Fibroblast of villous mesenchyme (primary cell): ENCODE results near the gene CALR. TPM values are rescaled to one million over a fixed set of nuclear protein-coding genes. Genes with fewer than 3 reads are reported as not detected.
"Not testable (repeated sequence)": the region's sequence is repeated elsewhere in the genome, so short reads cannot be mapped to it uniquely, and the experiment has no call there.

Source experiments
- DNase-seq: peaks from one replicate; pipeline ENCODE4 v3.0.0-alpha.2; 2010; ENCODE audit warnings: low read depth
- H3K4me3 ChIP-seq: 2 replicates; pipeline ENCODE4 v1.5.1; 2011; ENCODE audit warnings: low read depth, mild to moderate bottlenecking, low read length
- total RNA-seq: library from RNA; depleted of rRNA; stranded (reverse); fragments of >200 nt; gene quantifications from 2 replicates; pipeline ENCODE4 v1.2.3, GENCODE V29; 2012
- TF ChIP-seq, protein P1 (sequence below): IDR thresholded peaks from 2 replicates; pipeline ENCODE4 v1.5.1; 2012; ENCODE audit warnings: low read depth, mild to moderate bottlenecking, low read length; ENCODE audit not compliant: insufficient read depth

The CALR gene
- total RNA-seq, 1 donor: 2,588 TPM

DNA sequence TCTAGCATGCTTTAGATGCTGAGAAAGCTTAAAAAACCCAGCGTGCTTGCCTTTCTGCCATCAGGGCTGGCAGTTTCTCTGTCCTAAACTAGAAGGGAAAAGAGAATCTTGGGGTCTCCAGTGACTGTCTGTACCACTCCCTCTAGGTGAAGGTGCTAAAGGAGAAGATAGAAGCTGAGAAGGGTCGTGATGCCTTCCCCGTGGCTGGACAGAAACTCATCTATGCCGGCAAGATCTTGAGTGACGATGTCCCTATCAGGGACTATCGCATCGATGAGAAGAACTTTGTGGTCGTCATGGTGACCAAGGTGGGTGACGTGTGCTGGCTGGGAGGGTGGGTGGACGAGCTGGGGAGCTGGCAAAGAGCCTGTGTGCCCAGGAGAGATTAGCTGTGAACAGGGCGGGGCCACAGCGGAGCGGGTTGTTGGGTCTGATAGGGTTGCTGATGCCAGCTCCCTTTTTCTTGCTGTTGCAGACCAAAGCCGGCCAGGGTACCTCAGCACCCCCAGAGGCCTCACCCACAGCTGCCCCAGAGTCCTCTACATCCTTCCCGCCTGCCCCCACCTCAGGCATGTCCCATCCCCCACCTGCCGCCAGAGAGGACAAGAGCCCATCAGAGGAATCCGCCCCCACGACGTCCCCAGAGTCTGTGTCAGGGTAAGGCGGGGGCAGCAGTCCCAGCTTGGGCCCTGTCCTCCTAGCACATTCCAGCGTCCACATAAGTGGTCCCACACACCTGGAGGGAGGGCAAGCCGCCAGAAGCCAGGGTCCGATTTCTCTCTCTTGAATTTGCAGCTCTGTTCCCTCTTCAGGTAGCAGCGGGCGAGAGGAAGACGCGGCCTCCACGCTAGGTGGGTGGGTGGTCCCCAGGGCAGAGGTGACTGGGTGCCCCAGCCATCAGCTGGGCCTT, 9.5 kb downstream of the CALR start:
- TF ChIP-seq, protein P1, sequence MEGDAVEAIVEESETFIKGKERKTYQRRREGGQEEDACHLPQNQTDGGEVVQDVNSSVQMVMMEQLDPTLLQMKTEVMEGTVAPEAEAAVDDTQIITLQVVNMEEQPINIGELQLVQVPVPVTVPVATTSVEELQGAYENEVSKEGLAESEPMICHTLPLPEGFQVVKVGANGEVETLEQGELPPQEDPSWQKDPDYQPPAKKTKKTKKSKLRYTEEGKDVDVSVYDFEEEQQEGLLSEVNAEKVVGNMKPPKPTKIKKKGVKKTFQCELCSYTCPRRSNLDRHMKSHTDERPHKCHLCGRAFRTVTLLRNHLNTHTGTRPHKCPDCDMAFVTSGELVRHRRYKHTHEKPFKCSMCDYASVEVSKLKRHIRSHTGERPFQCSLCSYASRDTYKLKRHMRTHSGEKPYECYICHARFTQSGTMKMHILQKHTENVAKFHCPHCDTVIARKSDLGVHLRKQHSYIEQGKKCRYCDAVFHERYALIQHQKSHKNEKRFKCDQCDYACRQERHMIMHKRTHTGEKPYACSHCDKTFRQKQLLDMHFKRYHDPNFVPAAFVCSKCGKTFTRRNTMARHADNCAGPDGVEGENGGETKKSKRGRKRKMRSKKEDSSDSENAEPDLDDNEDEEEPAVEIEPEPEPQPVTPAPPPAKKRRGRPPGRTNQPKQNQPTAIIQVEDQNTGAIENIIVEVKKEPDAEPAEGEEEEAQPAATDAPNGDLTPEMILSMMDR: no peak
- DNase-seq: no peak
- H3K4me3 ChIP-seq: no peak overlapping the region

DNA sequence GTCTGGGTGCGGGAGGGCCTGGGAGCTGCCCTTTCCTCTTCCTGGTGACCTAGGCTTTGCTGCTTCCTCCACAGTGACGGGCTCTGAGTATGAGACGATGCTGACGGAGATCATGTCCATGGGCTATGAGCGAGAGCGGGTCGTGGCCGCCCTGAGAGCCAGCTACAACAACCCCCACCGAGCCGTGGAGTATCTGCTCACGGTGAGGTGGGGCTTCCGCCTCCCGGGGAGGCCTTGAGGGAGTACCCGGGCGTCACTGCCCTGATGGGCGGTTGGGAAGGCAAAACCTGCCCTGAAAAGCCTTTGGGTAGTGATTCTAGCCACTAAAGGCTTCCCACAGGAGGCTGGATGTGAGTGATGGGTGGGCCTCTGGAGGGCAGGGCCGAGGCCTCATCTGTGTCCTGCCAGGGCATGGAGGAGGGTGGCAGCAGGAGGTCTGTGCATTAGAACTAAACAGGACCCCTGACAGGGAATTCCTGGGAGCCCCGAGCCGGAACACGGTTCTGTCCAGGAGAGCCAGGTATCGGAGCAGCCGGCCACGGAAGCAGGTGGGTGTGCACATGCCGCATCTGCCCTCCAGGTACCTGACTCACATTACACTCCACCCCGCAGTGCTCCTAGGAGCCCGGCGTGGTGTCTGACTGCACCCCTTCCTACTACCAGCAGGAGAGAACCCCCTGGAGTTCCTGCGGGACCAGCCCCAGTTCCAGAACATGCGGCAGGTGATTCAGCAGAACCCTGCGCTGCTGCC, 10.4 kb downstream of the CALR start:
- TF ChIP-seq, protein P1: no peak
- no peak overlapping the region for H3K4me3 ChIP-seq
- no peak for DNase-seq

DNA sequence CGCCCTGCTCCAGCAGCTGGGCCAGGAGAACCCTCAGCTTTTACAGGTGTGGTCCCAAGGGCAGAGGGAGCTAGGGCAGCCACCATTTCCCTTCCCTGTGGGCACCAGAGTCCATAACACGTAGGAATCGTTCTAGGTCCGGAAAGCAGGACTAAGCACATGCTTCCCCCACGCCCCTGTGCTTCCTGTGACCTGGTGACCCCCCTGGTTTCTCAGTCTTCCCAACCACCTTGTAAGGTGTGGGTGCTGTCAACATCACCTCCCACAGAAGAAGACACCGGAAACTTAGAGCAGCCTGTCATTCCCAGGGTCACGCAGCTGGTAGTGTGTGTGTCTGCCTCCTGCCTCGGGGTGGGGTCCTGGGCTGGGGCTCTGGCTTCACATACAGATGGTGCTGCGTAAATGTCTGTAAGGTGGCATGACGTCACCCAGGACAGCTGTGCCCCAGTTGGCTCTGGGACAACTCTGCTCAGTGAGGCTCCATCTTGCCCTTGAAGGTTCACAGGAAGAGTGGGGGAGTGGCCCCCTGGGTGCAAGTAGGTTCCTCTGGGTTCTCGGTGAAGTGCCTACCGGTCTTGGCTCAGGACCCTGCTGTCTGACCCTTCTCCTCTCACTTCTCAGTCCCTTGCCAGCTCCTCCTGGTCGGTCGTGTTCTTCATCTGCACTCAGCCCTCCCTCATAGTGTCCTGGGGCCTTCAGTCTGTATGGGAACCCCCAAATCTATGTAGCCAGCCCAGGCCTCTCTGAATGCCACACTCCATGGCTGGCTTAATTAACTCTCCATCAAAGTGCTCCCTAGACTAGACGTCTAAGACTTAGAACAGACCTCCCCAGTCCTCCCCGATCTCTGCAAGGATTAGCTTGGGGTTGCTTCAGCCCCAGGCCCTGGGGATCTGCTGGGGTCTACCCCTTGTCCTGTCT, 11.2 kb downstream of the CALR start:
- DNase-seq: no peak
- TF ChIP-seq, protein P1: no peak
- no peak overlapping the region for H3K4me3 ChIP-seq

DNA sequence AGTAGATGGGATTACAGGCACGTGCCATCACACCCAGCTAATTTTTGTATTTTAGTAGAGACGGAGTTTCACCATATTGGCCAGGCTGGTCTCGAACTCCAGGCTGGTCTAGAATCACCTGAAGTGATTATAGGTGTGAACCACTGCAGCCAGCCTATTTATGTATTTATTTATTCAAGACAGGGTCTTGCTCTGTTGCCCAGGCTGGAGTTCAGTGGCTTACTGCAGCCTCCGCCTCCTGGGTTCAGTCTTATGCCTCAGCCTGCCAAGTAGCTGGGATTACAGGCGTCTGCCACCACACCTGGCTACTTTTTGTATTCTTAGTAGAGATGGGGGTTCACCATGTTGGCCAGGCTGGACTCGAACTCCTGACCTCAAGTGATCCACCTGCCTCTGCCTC, 13.6 kb downstream of the CALR start:
- not testable (repeated sequence) for H3K4me3 ChIP-seq, DNase-seq

DNA sequence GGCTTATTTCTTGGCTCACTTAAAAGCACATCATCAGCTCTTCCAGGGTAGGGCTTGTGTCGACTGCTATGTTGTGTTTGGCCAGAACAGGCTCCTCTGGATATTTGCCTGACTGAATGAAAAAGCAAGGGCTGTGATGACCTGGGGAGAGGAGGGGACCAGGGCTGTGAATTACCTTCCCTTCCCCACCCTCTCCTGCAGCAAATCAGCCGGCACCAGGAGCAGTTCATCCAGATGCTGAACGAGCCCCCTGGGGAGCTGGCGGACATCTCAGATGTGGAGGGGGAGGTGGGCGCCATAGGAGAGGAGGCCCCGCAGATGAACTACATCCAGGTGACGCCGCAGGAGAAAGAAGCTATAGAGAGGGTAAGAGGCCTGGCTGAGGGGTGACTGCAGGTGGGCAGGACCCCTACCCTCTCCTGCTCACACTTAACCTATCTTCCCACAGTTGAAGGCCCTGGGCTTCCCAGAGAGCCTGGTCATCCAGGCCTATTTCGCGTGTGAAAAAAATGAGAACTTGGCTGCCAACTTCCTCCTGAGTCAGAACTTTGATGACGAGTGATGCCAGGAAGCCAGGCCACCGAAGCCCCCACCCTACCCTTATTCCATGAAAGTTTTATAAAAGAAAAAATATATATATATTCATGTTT, 14.2 kb downstream of the CALR start:
- DNase-seq: peak; percentile 35
- H3K4me3 ChIP-seq: no peak overlapping the region
- TF ChIP-seq, protein P1: no peak

DNA sequence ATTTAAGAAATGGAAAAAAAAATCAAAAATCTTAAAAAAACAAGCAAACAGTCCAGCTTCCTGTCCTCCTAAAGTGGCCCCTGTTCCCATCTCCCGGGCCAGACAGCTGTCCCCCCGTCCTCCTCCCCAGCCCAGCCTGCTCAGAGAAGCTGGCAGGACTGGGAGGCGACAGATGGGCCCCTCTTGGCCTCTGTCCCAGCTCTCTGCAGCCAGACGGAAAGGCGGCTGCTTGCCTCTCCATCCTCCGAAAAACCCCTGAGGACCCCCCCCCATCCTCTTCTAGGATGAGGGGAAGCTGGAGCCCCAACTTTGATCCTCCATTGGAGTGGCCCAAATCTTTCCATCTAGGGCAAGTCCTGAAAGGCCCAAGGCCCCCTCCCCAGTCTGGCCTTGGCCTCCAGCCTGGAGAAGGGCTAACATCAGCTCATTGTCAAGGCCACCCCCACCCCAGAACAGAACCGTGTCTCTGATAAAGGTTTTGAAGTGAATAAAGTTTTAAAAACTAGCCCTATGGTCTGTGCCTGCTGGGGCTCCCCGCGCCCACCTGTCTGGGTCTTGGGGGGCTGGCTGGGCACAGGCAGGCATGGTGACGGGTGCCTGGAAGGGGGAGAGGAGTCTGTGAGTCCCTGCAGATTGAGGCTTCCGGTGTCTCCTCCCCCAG, 14.9 kb downstream of the CALR start:
- TF ChIP-seq, protein P1: no peak
- H3K4me3 ChIP-seq: no peak overlapping the region
- DNase-seq: no peak
